HL-60 (cell line): Measurements from ENCODE around the gene GID4.

Experiments used
- DNase-seq, 2 experiments: peaks; one replicate each; pipeline ENCODE4 v3.0.0-alpha.2; 2010 to 2020; ENCODE audit warnings: low read depth in 1 of 2, low spot score in 1 of 2
- H3K27ac ChIP-seq: fragments of 250-450 bp; sonication (Bioruptor Pico); replicated peaks from 2 replicates; pipeline ENCODE4 v1.5.1; 2020; ENCODE audit warnings: mild to moderate bottlenecking, moderate library complexity
- H3K27me3 ChIP-seq: fragments of 250-450 bp; sonication (Bioruptor Pico); 2 replicates; pipeline ENCODE4 v1.5.1; 2021; ENCODE audit warnings: mild to moderate bottlenecking, moderate library complexity; ENCODE audit not compliant: insufficient read depth, poor library complexity, severe bottlenecking
- H3K4me3 ChIP-seq: replicated peaks from 2 replicates; pipeline ENCODE4 v1.5.1; 2011; ENCODE audit warnings: mild to moderate bottlenecking, control low read depth, low read length; ENCODE audit not compliant: insufficient read depth
- GABPA ChIP-seq: IDR thresholded peaks from 2 replicates; pipeline ENCODE4 v1.6.1; 2012; ENCODE audit warnings: low read depth
- POLR2AphosphoS5 ChIP-seq: IDR thresholded peaks from 2 replicates; pipeline ENCODE4 v1.6.1; 2012; ENCODE audit warnings: low read depth
- SPI1 ChIP-seq: IDR thresholded peaks from 2 replicates; pipeline ENCODE4 v1.6.1; 2012; ENCODE audit warnings: low read depth, mild to moderate bottlenecking, borderline replicate concordance
- TF ChIP-seq, protein P1 (sequence below): IDR thresholded peaks from one replicate; pipeline ENCODE4 v1.5.1; 2011; ENCODE audit warnings: low read length, control low read depth, inconsistent platforms; ENCODE audit not compliant: insufficient read depth
- TF ChIP-seq, protein P2 (sequence below): IDR thresholded peaks from 2 replicates; pipeline ENCODE4 v1.6.1; 2012; ENCODE audit warnings: low read depth; ENCODE audit not compliant: insufficient replicate concordance

Gene GID4

DNA sequence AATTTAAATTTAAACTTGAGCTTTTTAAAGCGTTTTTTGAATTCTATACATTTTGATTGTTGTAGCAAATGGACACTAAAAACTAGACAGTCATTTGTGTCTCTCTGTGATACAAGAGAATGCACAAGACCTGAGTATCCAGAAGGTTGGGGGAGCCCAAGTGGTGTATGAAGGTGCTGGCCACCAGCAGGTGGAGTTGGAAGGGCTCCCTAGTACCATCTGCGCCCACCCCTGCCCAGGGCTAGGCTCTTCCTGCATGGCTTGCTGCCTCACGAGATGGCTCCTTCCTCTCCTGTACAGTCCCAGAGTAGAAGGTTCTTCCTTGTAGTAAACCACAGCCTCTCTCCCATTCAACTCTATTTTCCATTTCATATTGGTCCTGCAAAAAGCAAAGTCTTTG is 17.0 kb downstream of the GID4 start:
- Histone ChIP-seq H3K27me3 (no peaks in the 10 kb centered on the region), H3K4me3 (no peak overlapping the region), H3K27ac (peak overlapping the region; percentile 45)
- no peak for DNase-seq
- TF ChIP-seq, protein P1, sequence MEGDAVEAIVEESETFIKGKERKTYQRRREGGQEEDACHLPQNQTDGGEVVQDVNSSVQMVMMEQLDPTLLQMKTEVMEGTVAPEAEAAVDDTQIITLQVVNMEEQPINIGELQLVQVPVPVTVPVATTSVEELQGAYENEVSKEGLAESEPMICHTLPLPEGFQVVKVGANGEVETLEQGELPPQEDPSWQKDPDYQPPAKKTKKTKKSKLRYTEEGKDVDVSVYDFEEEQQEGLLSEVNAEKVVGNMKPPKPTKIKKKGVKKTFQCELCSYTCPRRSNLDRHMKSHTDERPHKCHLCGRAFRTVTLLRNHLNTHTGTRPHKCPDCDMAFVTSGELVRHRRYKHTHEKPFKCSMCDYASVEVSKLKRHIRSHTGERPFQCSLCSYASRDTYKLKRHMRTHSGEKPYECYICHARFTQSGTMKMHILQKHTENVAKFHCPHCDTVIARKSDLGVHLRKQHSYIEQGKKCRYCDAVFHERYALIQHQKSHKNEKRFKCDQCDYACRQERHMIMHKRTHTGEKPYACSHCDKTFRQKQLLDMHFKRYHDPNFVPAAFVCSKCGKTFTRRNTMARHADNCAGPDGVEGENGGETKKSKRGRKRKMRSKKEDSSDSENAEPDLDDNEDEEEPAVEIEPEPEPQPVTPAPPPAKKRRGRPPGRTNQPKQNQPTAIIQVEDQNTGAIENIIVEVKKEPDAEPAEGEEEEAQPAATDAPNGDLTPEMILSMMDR: no peak
- TF ChIP-seq, protein P2, sequence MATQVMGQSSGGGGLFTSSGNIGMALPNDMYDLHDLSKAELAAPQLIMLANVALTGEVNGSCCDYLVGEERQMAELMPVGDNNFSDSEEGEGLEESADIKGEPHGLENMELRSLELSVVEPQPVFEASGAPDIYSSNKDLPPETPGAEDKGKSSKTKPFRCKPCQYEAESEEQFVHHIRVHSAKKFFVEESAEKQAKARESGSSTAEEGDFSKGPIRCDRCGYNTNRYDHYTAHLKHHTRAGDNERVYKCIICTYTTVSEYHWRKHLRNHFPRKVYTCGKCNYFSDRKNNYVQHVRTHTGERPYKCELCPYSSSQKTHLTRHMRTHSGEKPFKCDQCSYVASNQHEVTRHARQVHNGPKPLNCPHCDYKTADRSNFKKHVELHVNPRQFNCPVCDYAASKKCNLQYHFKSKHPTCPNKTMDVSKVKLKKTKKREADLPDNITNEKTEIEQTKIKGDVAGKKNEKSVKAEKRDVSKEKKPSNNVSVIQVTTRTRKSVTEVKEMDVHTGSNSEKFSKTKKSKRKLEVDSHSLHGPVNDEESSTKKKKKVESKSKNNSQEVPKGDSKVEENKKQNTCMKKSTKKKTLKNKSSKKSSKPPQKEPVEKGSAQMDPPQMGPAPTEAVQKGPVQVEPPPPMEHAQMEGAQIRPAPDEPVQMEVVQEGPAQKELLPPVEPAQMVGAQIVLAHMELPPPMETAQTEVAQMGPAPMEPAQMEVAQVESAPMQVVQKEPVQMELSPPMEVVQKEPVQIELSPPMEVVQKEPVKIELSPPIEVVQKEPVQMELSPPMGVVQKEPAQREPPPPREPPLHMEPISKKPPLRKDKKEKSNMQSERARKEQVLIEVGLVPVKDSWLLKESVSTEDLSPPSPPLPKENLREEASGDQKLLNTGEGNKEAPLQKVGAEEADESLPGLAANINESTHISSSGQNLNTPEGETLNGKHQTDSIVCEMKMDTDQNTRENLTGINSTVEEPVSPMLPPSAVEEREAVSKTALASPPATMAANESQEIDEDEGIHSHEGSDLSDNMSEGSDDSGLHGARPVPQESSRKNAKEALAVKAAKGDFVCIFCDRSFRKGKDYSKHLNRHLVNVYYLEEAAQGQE: no peak
- TF ChIP-seq GABPA: no peak
- TF ChIP-seq POLR2AphosphoS5: no peak
- TF ChIP-seq SPI1: no peak

DNA sequence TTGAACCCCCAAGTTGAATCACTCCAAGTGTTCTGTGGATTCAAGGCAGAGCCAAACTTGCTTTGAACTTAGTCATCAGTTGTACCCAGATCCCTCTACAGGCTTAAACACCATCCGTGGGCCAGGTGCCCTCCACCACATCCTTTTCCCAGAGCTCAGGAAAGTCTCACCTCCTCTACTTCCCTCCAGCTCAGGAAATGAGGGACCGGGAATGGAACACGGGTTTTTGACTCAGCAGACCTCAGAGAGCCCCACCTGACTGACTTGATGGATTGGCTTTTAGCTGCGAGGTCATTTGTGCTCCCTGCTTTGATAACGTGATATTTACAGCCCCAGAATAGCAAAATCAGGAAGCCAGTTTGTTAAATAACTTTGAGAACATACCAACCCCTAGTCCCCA is 20.1 kb downstream of the GID4 start:
- no peak overlapping the region for H3K4me3 ChIP-seq
- DNase-seq: no peak
- no peak overlapping the region for H3K27ac ChIP-seq
- TF ChIP-seq, protein P1: no peak
- TF ChIP-seq, protein P2: no peak
- TF ChIP-seq GABPA: no peak
- TF ChIP-seq POLR2AphosphoS5: no peak
- no peak for TF ChIP-seq SPI1
- H3K27me3 ChIP-seq: no peaks in the 10 kb centered on the region

DNA sequence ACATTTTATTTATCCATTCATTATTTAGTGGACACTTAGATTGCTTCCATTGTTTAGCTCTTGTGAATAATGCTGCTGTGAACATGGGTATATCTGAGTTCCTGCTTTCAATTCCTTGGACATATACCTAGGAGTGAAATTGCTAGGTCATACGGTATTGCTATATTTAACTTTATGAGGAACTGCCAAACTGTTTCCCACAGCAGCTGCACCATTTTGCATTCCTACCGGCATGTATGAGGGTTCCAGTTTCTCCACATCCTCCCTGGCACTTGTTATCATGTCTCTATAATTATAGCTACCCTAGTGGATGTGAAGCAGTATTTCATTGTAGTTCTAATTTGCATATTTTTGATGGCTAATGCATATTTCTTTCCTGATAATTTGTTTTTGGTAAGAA is 24.8 kb downstream of the GID4 start:
- TF ChIP-seq, protein P2: no peak
- TF ChIP-seq POLR2AphosphoS5 (no peak), GABPA (no peak), SPI1 (no peak)
- TF ChIP-seq, protein P1: no peak
- H3K4me3 ChIP-seq: no peak overlapping the region
- no peaks in the 10 kb centered on the region for H3K27me3 ChIP-seq
- DNase-seq: no peak
- H3K27ac ChIP-seq: no peak overlapping the region
